GM23248 (cell line): ENCODE results near the gene CGNL1.

ENCODE experiments used
- EZH2 ChIP-seq: fragments of 200-600 bp; sonication (generic); IDR thresholded peaks from 2 replicates; pipeline ENCODE4 v1.6.1; 2018; ENCODE audit warnings: antibody characterized with exemption, mild to moderate bottlenecking; ENCODE audit not compliant: insufficient read depth, poor library complexity, severe bottlenecking
- EZH2phosphoT487 ChIP-seq: fragments of 200-600 bp; sonication (generic); IDR thresholded peaks from 2 replicates; pipeline ENCODE4 v1.6.1; 2018; ENCODE audit warnings: antibody characterized with exemption, moderate library complexity, mild to moderate bottlenecking, low read depth; ENCODE audit not compliant: insufficient read depth

DNA sequence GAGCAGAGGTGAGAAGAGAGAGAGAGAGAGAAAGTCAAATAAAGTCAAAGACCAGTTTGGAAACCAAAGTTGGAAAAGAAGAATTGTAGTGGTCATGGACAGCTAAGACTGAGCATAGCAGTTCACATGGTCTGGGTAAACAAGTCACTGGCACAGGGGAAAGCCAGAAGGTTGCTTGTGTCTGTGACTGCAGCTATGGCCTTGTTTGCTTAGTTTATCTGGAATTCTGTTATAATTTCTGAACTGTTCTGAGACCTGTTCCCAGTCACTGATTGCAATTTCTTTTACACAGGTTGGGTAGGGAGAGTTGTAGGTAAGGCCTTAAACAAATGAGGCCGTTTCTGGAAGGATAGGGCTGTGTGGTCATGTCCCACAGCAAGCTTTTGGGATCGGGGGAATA lies 172.0 kb downstream of the CGNL1 start:
- TF ChIP-seq EZH2 = no peak
- no peak for TF ChIP-seq EZH2phosphoT487
